PC-3 (cell line): ENCODE data around the gene TMEM132D. TPM values are rescaled to one million over a fixed set of nuclear protein-coding genes. Genes with fewer than 3 reads are reported as not detected.

Experiments used
- ATAC-seq: fragments of 200-7000 bp; cut with Tn5 transposase; 2 replicates; pipeline ENCODE4 v1.9.1; 2020; ENCODE audit warnings: mild to moderate bottlenecking, moderate library complexity
- BruUV-seq: library from RNA; stranded (reverse); fragments of 400-500 nt; replicated peaks from 2 replicates; lab custom pipeline; 2021; lab: Mats Ljungman, UMichigan
- CTCF ChIA-PET: fragments of 300-600 bp; sonication (Branson Sonifier 250); formaldehyde crosslinking; loops from one replicate; lab custom pipeline; 2022; ENCODE audit warnings: antibody characterized with exemption; lab: Charles Lee
- POLR2A ChIA-PET: fragments of 300-600 bp; sonication (Branson Sonifier 250); formaldehyde crosslinking; loops from one replicate; lab custom pipeline; 2022; ENCODE audit warnings: antibody characterized with exemption; ENCODE audit not compliant: unreplicated experiment; lab: Charles Lee
- DNase-seq: peaks from one replicate; pipeline ENCODE4 v3.0.0-alpha.2; 2015
- H2AFZ ChIP-seq: fragments of 300-600 bp; sonication (generic); 2 replicates; pipeline ENCODE4 v1.6.0; 2016; ENCODE audit warnings: antibody characterized with exemption, low read length
- H3F3A ChIP-seq: fragments of 300-600 bp; sonication (generic); one replicate; pipeline ENCODE4 v1.6.0; 2017; ENCODE audit warnings: antibody characterized with exemption, low read length, control low read depth, mild to moderate bottlenecking; ENCODE audit not compliant: unreplicated experiment
- H3K27ac ChIP-seq: fragments of 300-600 bp; sonication (generic); 2 replicates; pipeline ENCODE4 v1.5.1; 2016; ENCODE audit warnings: mild to moderate bottlenecking, low read length
- H3K27me3 ChIP-seq: fragments of 300-600 bp; sonication (generic); 2 replicates; pipeline ENCODE4 v1.6.1; 2016; ENCODE audit warnings: low read length, mixed read lengths
- H3K36me3 ChIP-seq: fragments of 300-600 bp; sonication (generic); 2 replicates; pipeline ENCODE4 v1.6.1; 2016; ENCODE audit warnings: low read depth, mixed run types, low read length, mixed read lengths
- H3K4me1 ChIP-seq: fragments of 300-600 bp; sonication (generic); 2 replicates; pipeline ENCODE4 v1.5.1; 2016; ENCODE audit warnings: low read length; ENCODE audit not compliant: insufficient read depth
- H3K4me2 ChIP-seq: fragments of 300-600 bp; sonication (generic); 2 replicates; pipeline ENCODE4 v1.6.0; 2016; ENCODE audit warnings: low read length
- H3K4me3 ChIP-seq: fragments of 300-600 bp; sonication (generic); 2 replicates; pipeline ENCODE4 v1.5.1; 2016; ENCODE audit warnings: mild to moderate bottlenecking, low read length, mixed read lengths
- H3K79me2 ChIP-seq: fragments of 300-600 bp; sonication (generic); 2 replicates; pipeline ENCODE4 v1.6.1; 2017; ENCODE audit warnings: low read length, mixed read lengths
- H3K9ac ChIP-seq: fragments of 300-600 bp; sonication (generic); 2 replicates; pipeline ENCODE4 v1.6.0; 2016; ENCODE audit warnings: mild to moderate bottlenecking, low read length
- H3K9me2 ChIP-seq: fragments of 300-600 bp; sonication (generic); replicated peaks from 2 replicates; pipeline ENCODE4 v1.6.1; 2016; ENCODE audit warnings: mixed run types, low read length, mixed read lengths
- H3K9me3 ChIP-seq: fragments of 300-600 bp; sonication (generic); 2 replicates; pipeline ENCODE4 v1.6.1; 2016; ENCODE audit warnings: low read length, mixed read lengths
- H4K20me1 ChIP-seq: fragments of 300-600 bp; sonication (generic); 2 replicates; pipeline ENCODE4 v1.6.1; 2016; ENCODE audit warnings: low read length, mixed read lengths
- CTCF ChIP-seq: fragments of 300-600 bp; sonication (generic); conservative IDR thresholded peaks from 2 replicates; pipeline ENCODE4 v1.5.1; 2017; ENCODE audit warnings: antibody characterized with exemption, low read depth, mild to moderate bottlenecking, low read length
- EZH2 ChIP-seq: fragments of 300-600 bp; sonication (generic); IDR thresholded peaks from one replicate; pipeline ENCODE4 v1.6.1; 2017; ENCODE audit warnings: antibody characterized with exemption, mild to moderate bottlenecking, low read length; ENCODE audit not compliant: unreplicated experiment
- EZH2phosphoT487 ChIP-seq: fragments of 300-600 bp; sonication (generic); IDR thresholded peaks from 2 replicates; pipeline ENCODE4 v1.6.1; 2018; ENCODE audit warnings: mild to moderate bottlenecking, antibody characterized with exemption, low read length, borderline replicate concordance
- intact Hi-C: fragments of 100-400 bp; cut with micrococcal nuclease; formaldehyde crosslinking; loops from 2 replicates; pipeline ENCODE4 v1.9.0; 2023
- total RNA-seq: library from RNA; depleted of rRNA; stranded (reverse); fragments of >200 nt; gene quantifications from 2 replicates; pipeline ENCODE4 v1.2.3, GENCODE V29; 2014

TMEM132D gene
- total RNA-seq, 1 experiment from 2014 or later: not detected

DNA sequence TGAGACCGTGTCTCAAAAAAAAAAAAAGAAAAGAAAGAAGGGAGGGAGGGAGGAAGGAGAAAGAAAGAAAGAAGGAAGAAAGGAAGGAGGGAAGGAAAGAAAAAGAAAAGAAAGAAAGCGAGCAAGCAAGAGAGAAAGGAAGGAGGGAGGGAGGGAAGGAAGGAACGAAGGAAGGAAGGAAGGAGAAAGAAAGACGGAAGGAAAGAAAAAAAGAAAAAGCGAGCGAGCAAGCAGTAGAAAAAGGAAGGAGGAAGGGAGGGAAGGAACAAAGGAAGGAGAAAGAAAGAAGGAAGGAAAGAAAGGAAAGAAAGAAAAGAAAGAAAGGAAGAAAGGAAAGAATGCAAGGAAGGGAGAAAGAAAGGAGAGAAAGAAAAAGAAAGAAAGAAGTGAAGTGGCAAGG, 546.6 kb downstream of the TMEM132D start:
- CTCF ChIA-PET: no interaction called here
- BruUV-seq: no TSS peak
- ATAC-seq (no peak), DNase-seq (no peak)
- no peak overlapping the region for H3K4me3 ChIP-seq
- H3F3A ChIP-seq: no peaks in the 10 kb centered on the region
- no peaks in the 10 kb centered on the region for H4K20me1 ChIP-seq
- no peaks in the 10 kb centered on the region for H3K36me3 ChIP-seq
- POLR2A ChIA-PET: no interaction called here
- H3K27ac ChIP-seq: no peak overlapping the region
- H3K4me2 ChIP-seq: no peak overlapping the region
- H3K9ac ChIP-seq: no peak overlapping the region
- no peaks in the 10 kb centered on the region for H3K4me1 ChIP-seq
- no peaks in the 10 kb centered on the region for H3K9me3 ChIP-seq
- no peaks in the 10 kb centered on the region for H3K79me2 ChIP-seq
- intact Hi-C loops: no loop called here
- H3K27me3 ChIP-seq: 0 out of 2 replicates have a peak, but pooled peaks cover 6% of the 10 kb centered on the region
- H2AFZ ChIP-seq: no peak overlapping the region
- TF ChIP-seq EZH2 (no peak), CTCF (no peak), EZH2phosphoT487 (no peak)
- no peaks in the 10 kb centered on the region for H3K9me2 ChIP-seq

DNA sequence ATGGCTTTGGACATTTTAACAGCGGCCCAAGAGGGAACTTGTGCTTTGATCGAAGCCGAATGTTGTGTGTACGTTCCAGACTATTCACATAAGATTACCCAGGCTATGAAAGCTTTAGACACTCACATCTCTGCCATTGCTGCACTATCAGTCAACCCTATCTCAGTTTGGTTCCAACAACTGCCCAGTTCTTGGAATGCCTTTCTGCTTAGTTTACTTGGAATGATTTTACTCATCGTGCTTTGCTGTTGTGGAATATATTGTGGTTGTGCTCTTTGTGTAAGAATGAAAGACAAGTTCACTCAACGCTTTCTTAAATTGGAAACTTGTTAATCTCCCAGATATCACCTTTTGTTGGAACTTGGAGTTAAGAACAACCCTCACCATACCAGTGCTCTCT, 552.3 kb downstream of the TMEM132D start:
- no TSS peak for BruUV-seq
- no peaks in the 10 kb centered on the region for H3K4me1 ChIP-seq
- H3K36me3 ChIP-seq: no peaks in the 10 kb centered on the region
- ATAC-seq (no peak), DNase-seq (no peak)
- no peak overlapping the region for H3K4me3 ChIP-seq
- no peak overlapping the region for H3K27ac ChIP-seq
- H3K4me2 ChIP-seq: no peak overlapping the region
- no peaks in the 10 kb centered on the region for H3K79me2 ChIP-seq
- intact Hi-C loops: no loop called here
- H3K9me3 ChIP-seq: no peaks in the 10 kb centered on the region
- H4K20me1 ChIP-seq: no peaks in the 10 kb centered on the region
- H3F3A ChIP-seq: no peaks in the 10 kb centered on the region
- no peak overlapping the region for H3K9ac ChIP-seq
- peaks cover 29% of the 10 kb centered on the region; the same call in 1 of the 2 replicates for H3K27me3 ChIP-seq
- no peaks in the 10 kb centered on the region for H3K9me2 ChIP-seq
- no peak overlapping the region for H2AFZ ChIP-seq
- ChIA-PET POLR2A (no interaction called here), CTCF (no interaction called here)
- TF ChIP-seq EZH2phosphoT487 (no peak), CTCF (no peak)

- H2AFZ ChIP-seq: no peak overlapping the region
- TF ChIP-seq EZH2 (no peak), CTCF (no peak), EZH2phosphoT487 (no peak)
- no peaks in the 10 kb centered on the region for H4K20me1 ChIP-seq
- H3K79me2 ChIP-seq: no peaks in the 10 kb centered on the region
- ATAC-seq (no peak), DNase-seq (no peak)
- no peaks in the 10 kb centered on the region for H3K4me1 ChIP-seq
- H3K4me2 ChIP-seq: no peak overlapping the region
- no peak overlapping the region for H3K27ac ChIP-seq
- peaks cover 13% of the 10 kb centered on the region; the same call in 1 of the 2 replicates for H3K9me3 ChIP-seq
- no peaks in the 10 kb centered on the region for H3K36me3 ChIP-seq
- ChIA-PET POLR2A (no interaction called here), CTCF (no interaction called here)
- no TSS peak for BruUV-seq
- H3K9me2 ChIP-seq: no peaks in the 10 kb centered on the region
- H3F3A ChIP-seq: no peaks in the 10 kb centered on the region
- no peaks in the 10 kb centered on the region for H3K27me3 ChIP-seq
- intact Hi-C loops: no loop called here
- no peak overlapping the region for H3K9ac ChIP-seq
- H3K4me3 ChIP-seq: no peak overlapping the region
Measured at GRCh38 chr12:129339336-129339735, 564.5 kb downstream of the TMEM132D start.
